ENCODE data around the gene GALNT12. TPM values are rescaled to one million over a fixed set of nuclear protein-coding genes. Genes with fewer than 3 reads are reported as not detected.

Gene GALNT12
- total RNA-seq, 1 donor from 2014 or later = 1.7 TPM

DNA sequence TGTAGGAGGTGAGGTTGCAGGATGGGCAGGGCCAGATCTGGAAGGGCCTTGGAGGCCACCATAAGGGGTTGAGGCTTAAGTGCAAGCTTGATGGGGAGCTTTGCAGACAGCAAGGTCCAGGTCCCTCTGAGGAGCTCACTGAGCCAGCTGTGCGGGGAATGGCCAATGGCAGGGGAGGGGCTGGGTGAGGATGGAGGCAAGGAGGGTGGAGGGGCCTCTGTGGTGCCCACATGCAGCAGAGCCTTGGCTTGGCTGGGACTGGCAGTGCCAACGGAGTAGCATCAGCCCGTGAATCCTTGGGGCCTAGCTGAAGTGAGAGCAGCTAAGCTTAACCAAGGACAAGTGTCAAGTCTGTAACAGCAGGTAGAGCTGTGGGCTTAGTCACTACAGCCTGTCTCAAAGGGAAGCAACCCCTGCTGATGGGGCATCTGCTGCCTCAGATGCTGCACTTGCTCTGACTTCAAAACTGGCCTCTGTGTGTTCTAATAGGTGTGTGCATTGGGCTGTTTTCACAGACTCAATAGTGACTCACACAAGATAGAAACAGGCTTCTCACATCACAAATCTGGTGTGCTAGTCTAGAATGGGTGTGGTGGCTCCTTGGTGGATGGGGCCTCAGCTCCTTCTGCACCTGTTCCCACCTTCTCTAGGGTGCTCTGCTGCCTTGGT, 16.3 kb downstream of the GALNT12 start:
- no peak for FAIRE-seq

GRCh38 chr9:98825414-98825813, 17.9 kb downstream of the GALNT12 start:
- no peak overlapping the region for H2AFZ ChIP-seq (ENCODE audit: low read depth, low read length)
- Mint-ChIP-seq H3K4me3 (ENCODE audit: unreplicated experiment) (no peak overlapping the region), H3K36me3 (ENCODE audit: low read depth, unreplicated experiment) (peaks cover 4% of the 10 kb centered on the region)

More for the DNA sequence above, 16.3 kb downstream of the GALNT12 start:
- H3K9me3 Mint-ChIP-seq (ENCODE audit: unreplicated experiment) = peaks cover 13% of the 10 kb centered on the region
- Histone ChIP-seq H3K4me2 (ENCODE audit: low read length) (no peak overlapping the region), H4K20me1 (ENCODE audit: insufficient read depth, low read length) (no peaks in the 10 kb centered on the region), H2AFZ (ENCODE audit: low read depth, low read length) (no peak overlapping the region), H3K4me3 (ENCODE audit: insufficient read depth, low read depth, low read length) (no peak overlapping the region), H3K79me2 (ENCODE audit: insufficient read depth, low read length) (no peaks in the 10 kb centered on the region), H3K27ac (ENCODE audit: low read depth, low read length) (no peak overlapping the region), H3K27me3 (ENCODE audit: insufficient read depth, low read length) (peaks cover 2% of the 10 kb centered on the region), H3K4me1 (ENCODE audit: insufficient read depth, low read length) (no peaks in the 10 kb centered on the region), H3K9me3 (ENCODE audit: insufficient read depth, low read depth, low read length) (peaks cover 3% of the 10 kb centered on the region), H3K36me3 (ENCODE audit: insufficient read depth, low read length) (no peaks in the 10 kb centered on the region), H3K9ac (ENCODE audit: low read length) (no peak overlapping the region)
- no peak for TF ChIP-seq EZH2 (IDR thresholded peaks at IDR 0.05; ENCODE audit: insufficient read depth, low read length)
- no peak for TF ChIP-seq CTCF (IDR thresholded peaks at IDR 0.05; ENCODE audit: insufficient read depth, low read depth, low read length)
- H3K27me3 Mint-ChIP-seq (ENCODE audit: low read depth, unreplicated experiment) = peaks cover 13% of the 10 kb centered on the region
- no peaks in the 10 kb centered on the region for H3K4me1 Mint-ChIP-seq (ENCODE audit: low read depth, unreplicated experiment)
- DNase-seq (ENCODE audit: low read depth) = no peak
- no peak overlapping the region for H3K27ac Mint-ChIP-seq (ENCODE audit: unreplicated experiment)
- peaks cover 5% of the 10 kb centered on the region for H3K36me3 Mint-ChIP-seq (ENCODE audit: low read depth, unreplicated experiment)
- H3K4me3 Mint-ChIP-seq (ENCODE audit: unreplicated experiment) = no peak overlapping the region

More at GRCh38 chr9:98825414-98825813, 17.9 kb downstream of the GALNT12 start:
- H3K79me2 ChIP-seq (ENCODE audit: insufficient read depth, low read length) = no peaks in the 10 kb centered on the region
- no peak overlapping the region for H3K4me3 ChIP-seq (ENCODE audit: insufficient read depth, low read depth, low read length)
- Mint-ChIP-seq H3K27me3 (ENCODE audit: low read depth, unreplicated experiment) (peaks cover 13% of the 10 kb centered on the region), H3K9me3 (ENCODE audit: unreplicated experiment) (peaks cover 10% of the 10 kb centered on the region), H3K27ac (ENCODE audit: unreplicated experiment) (no peak overlapping the region), H3K4me1 (ENCODE audit: low read depth, unreplicated experiment) (no peaks in the 10 kb centered on the region)
- peaks cover 3% of the 10 kb centered on the region for H3K9me3 ChIP-seq (ENCODE audit: insufficient read depth, low read depth, low read length)
- no peaks in the 10 kb centered on the region for H3K36me3 ChIP-seq (ENCODE audit: insufficient read depth, low read length)
- no peak overlapping the region for H3K4me2 ChIP-seq (ENCODE audit: low read length)
- H3K27me3 ChIP-seq (ENCODE audit: insufficient read depth, low read length) = no peaks in the 10 kb centered on the region
- FAIRE-seq (no peak), DNase-seq (ENCODE audit: low read depth) (no peak)
- H3K27ac ChIP-seq (ENCODE audit: low read depth, low read length) = no peak overlapping the region
- H3K4me1 ChIP-seq (ENCODE audit: insufficient read depth, low read length) = no peaks in the 10 kb centered on the region
- H4K20me1 ChIP-seq (ENCODE audit: insufficient read depth, low read length) = no peaks in the 10 kb centered on the region
- no peak overlapping the region for H3K9ac ChIP-seq (ENCODE audit: low read length)
- TF ChIP-seq CTCF (IDR thresholded peaks at IDR 0.05; ENCODE audit: insufficient read depth, low read depth, low read length) (no peak), EZH2 (IDR thresholded peaks at IDR 0.05; ENCODE audit: insufficient read depth, low read length) (no peak)
